Measurements from ENCODE around the gene KIRREL2.

DNA sequence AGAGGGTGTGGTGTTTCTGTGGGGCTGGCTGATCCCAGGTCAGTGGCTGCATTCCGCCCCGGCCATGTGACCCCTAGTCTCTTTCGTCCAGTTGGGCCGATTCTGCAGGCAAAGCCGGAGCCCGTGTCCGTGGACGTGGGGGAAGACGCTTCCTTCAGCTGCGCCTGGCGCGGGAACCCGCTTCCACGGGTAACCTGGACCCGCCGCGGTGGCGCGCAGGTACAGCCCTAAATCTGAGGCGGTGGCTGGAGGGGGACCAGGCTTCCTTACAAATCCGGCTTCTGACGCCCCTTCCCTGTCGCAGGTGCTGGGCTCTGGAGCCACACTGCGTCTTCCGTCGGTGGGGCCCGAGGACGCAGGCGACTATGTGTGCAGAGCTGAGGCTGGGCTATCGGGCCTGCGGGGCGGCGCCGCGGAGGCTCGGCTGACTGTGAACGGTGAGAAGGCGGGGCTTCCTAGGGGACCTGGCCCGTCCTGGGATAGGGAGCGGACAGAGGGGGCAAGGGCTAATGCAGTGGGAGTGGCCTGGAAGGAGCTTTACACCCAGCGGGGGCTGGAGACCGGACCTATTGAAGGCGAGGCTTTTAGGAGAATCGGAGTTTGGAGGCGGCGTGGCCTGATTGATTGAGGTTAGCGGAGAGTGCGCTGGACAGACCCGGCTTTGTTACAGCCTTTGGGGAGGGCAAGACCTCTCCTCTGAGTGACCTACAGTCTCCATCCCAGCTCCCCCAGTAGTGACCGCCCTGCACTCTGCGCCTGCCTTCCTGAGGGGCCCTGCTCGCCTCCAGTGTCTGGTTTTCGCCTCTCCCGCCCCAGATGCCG lies 4.3 kb downstream of the KIRREL2 start:
- TF ChIP-seq POLR2A (IDR thresholded peaks at IDR 0.05) (no peak), POLR2AphosphoS5 (IDR thresholded peaks at IDR 0.05; ENCODE audit: insufficient read depth in 1 of 2, low read depth in 1 of 2) (no peak)
- TF ChIP-seq, protein P1, sequence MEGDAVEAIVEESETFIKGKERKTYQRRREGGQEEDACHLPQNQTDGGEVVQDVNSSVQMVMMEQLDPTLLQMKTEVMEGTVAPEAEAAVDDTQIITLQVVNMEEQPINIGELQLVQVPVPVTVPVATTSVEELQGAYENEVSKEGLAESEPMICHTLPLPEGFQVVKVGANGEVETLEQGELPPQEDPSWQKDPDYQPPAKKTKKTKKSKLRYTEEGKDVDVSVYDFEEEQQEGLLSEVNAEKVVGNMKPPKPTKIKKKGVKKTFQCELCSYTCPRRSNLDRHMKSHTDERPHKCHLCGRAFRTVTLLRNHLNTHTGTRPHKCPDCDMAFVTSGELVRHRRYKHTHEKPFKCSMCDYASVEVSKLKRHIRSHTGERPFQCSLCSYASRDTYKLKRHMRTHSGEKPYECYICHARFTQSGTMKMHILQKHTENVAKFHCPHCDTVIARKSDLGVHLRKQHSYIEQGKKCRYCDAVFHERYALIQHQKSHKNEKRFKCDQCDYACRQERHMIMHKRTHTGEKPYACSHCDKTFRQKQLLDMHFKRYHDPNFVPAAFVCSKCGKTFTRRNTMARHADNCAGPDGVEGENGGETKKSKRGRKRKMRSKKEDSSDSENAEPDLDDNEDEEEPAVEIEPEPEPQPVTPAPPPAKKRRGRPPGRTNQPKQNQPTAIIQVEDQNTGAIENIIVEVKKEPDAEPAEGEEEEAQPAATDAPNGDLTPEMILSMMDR (IDR thresholded peaks at IDR 0.05) = no peak

Data from vagina (tissue), 2 donors.